Midbrain (tissue), 1 donor: ENCODE data around the gene PAFAH1B2.
"Not testable (repeated sequence)": the region's sequence is repeated elsewhere in the genome, so short reads cannot be mapped to it uniquely, and the experiment has no call there.

ENCODE experiments used
- DNase-seq: peaks from one replicate; lab custom pipeline; 2025; lab: John Stamatoyannopoulos, UW

PAFAH1B2 gene

GRCh38 chr11:117202386-117203068 lies 58.4 kb downstream of the PAFAH1B2 start:
- no peak for DNase-seq

- no peak for DNase-seq
Measured at GRCh38 chr11:117203069-117203407, 59.0 kb downstream of the PAFAH1B2 start.

GRCh38 chr11:117204283-117205080 lies 60.4 kb downstream of the PAFAH1B2 start:
- no peak for DNase-seq

- no peak for DNase-seq
Measured at GRCh38 chr11:117205211-117205818, 61.2 kb downstream of the PAFAH1B2 start.

- DNase-seq: not testable (repeated sequence)
Measured at GRCh38 chr11:117206111-117206510, 62.0 kb downstream of the PAFAH1B2 start.

GRCh38 chr11:117206859-117207258 lies 62.8 kb downstream of the PAFAH1B2 start:
- DNase-seq: not testable (repeated sequence)

- DNase-seq: not testable (repeated sequence)
Measured at GRCh38 chr11:117207481-117207880, 63.4 kb downstream of the PAFAH1B2 start.

- not testable (repeated sequence) for DNase-seq
Measured at GRCh38 chr11:117208710-117209109, 64.6 kb downstream of the PAFAH1B2 start.

GRCh38 chr11:117209351-117210125 lies 65.5 kb downstream of the PAFAH1B2 start:
- DNase-seq: not testable (repeated sequence)

GRCh38 chr11:117210620-117211019 lies 66.5 kb downstream of the PAFAH1B2 start:
- no peak for DNase-seq

GRCh38 chr11:117212697-117213355 lies 68.7 kb downstream of the PAFAH1B2 start:
- DNase-seq: no peak

GRCh38 chr11:117214404-117215110 lies 70.5 kb downstream of the PAFAH1B2 start:
- DNase-seq: no peak

- no peak for DNase-seq
Measured at GRCh38 chr11:117217141-117218084, 73.3 kb downstream of the PAFAH1B2 start.

- no peak for DNase-seq
Measured at GRCh38 chr11:117218133-117218915, 74.2 kb downstream of the PAFAH1B2 start.

- no peak for DNase-seq
Measured at GRCh38 chr11:117219001-117219400, 74.9 kb downstream of the PAFAH1B2 start.

GRCh38 chr11:117219455-117219854 lies 75.4 kb downstream of the PAFAH1B2 start:
- no peak for DNase-seq

- no peak for DNase-seq
Measured at GRCh38 chr11:117219995-117220394, 75.9 kb downstream of the PAFAH1B2 start.

- peak; percentile 48 for DNase-seq
Measured at GRCh38 chr11:117220568-117220967, 76.5 kb downstream of the PAFAH1B2 start.
